HuH-7.5 (cell line): Measurements from ENCODE around the gene PPM1A.

Source experiments
- DNase-seq: peaks from one replicate; pipeline ENCODE4 v3.0.0; 2011; ENCODE audit warnings: low spot score

The PPM1A gene

GRCh38 chr14:60323199-60323896 is 74.3 kb downstream of the PPM1A start:
- DNase-seq, result no peak

- DNase-seq, result no peak
These were observed 75.8 kb downstream of the PPM1A start for GRCh38 chr14:60324837-60325236.

GRCh38 chr14:60326274-60326673 is 77.3 kb downstream of the PPM1A start:
- no peak for DNase-seq

- DNase-seq, result no peak
These were observed 78.7 kb downstream of the PPM1A start for GRCh38 chr14:60327447-60328331.

- DNase-seq, result no peak
These were observed 79.6 kb downstream of the PPM1A start for GRCh38 chr14:60328583-60328982.

- no peak for DNase-seq
These were observed 80.3 kb downstream of the PPM1A start for GRCh38 chr14:60329274-60329673.

- DNase-seq, result peak; percentile 53
These were observed 82.4 kb downstream of the PPM1A start for GRCh38 chr14:60331201-60332045.

GRCh38 chr14:60332046-60332399 is 83.0 kb downstream of the PPM1A start:
- no peak for DNase-seq

- no peak for DNase-seq
These were observed 83.8 kb downstream of the PPM1A start for GRCh38 chr14:60332869-60333268.

- DNase-seq, result no peak
These were observed 90.5 kb downstream of the PPM1A start for GRCh38 chr14:60339571-60339970.

GRCh38 chr14:60343571-60344071 is 94.6 kb downstream of the PPM1A start:
- DNase-seq, result no peak

GRCh38 chr14:60344751-60345150 is 95.7 kb downstream of the PPM1A start:
- DNase-seq, result no peak

GRCh38 chr14:60346706-60347105 is 97.7 kb downstream of the PPM1A start:
- no peak for DNase-seq

- no peak for DNase-seq
These were observed 99.2 kb downstream of the PPM1A start for GRCh38 chr14:60348211-60348610.
